AG09319 (cell line): ENCODE results near the gene TAF1.

Experiments
- DNase-seq: peaks from one replicate; pipeline ENCODE4 v3.0.0-alpha.2; 2010; ENCODE audit warnings: low read depth; ENCODE audit errors: extremely low read depth
- TF ChIP-seq, protein P1 (sequence below): IDR thresholded peaks from 2 replicates; pipeline ENCODE4 v1.5.1; 2011; ENCODE audit warnings: low read depth, mild to moderate bottlenecking, inconsistent platforms, low read length, moderate library complexity

TAF1 gene

DNA sequence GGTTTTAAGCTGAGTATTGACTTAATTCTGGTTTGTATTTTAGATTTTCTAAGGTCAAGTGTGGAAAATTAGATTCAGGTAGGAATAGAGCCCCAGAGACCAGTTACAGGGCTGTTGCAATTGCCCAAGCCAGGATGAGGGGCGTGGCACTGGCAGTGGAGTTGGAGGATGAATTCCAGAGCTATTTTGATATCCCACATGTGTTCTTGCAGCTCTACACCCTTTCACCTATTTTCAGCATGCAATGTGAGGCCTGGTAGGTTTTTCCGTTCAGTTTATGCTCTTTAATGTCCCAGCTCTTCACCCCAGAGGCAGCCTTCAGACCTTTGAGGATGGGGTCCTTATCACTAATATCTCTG is 148.9 kb downstream of the TAF1 start:
- DNase-seq = no peak
- TF ChIP-seq, protein P1, sequence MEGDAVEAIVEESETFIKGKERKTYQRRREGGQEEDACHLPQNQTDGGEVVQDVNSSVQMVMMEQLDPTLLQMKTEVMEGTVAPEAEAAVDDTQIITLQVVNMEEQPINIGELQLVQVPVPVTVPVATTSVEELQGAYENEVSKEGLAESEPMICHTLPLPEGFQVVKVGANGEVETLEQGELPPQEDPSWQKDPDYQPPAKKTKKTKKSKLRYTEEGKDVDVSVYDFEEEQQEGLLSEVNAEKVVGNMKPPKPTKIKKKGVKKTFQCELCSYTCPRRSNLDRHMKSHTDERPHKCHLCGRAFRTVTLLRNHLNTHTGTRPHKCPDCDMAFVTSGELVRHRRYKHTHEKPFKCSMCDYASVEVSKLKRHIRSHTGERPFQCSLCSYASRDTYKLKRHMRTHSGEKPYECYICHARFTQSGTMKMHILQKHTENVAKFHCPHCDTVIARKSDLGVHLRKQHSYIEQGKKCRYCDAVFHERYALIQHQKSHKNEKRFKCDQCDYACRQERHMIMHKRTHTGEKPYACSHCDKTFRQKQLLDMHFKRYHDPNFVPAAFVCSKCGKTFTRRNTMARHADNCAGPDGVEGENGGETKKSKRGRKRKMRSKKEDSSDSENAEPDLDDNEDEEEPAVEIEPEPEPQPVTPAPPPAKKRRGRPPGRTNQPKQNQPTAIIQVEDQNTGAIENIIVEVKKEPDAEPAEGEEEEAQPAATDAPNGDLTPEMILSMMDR = no peak
